Measurements from ENCODE around the gene C1orf159. TPM values are rescaled to one million over a fixed set of nuclear protein-coding genes. Genes with fewer than 3 reads are reported as not detected.

Gene C1orf159
- total RNA-seq, 1 donor from 2014 or later = 11.8 TPM

GRCh38 chr1:1132956-1133750 is 17.3 kb upstream of the C1orf159 start:
- TF ChIP-seq POLR2A (IDR thresholded peaks at IDR 0.05) (no peak), POLR2AphosphoS5 (IDR thresholded peaks at IDR 0.05; ENCODE audit: insufficient read depth in 1 of 2, low read depth in 1 of 2) (no peak), CTCF (IDR thresholded peaks at IDR 0.05) (no peak)
- Histone ChIP-seq H3K4me1 (peaks cover 16% of the 10 kb centered on the region), H3K27ac (no peak overlapping the region), H3K27me3 (no peaks in the 10 kb centered on the region), H3K36me3 (no peaks in the 10 kb centered on the region), H3K9me3 (no peaks in the 10 kb centered on the region), H3K4me3 (no peak overlapping the region)
- intact Hi-C loops (cut with DNase I) = no loop called here
- no peak for DNase-seq (ENCODE audit: extremely low spot score in 2 of 2)

GRCh38 chr1:1132042-1132950 is 16.4 kb upstream of the C1orf159 start:
- Histone ChIP-seq H3K27me3 (no peaks in the 10 kb centered on the region), H3K4me1 (peaks cover 12% of the 10 kb centered on the region), H3K9me3 (no peaks in the 10 kb centered on the region), H3K36me3 (no peaks in the 10 kb centered on the region), H3K27ac (no peak overlapping the region), H3K4me3 (no peak overlapping the region)
- intact Hi-C loops (cut with DNase I) = no loop called here
- TF ChIP-seq POLR2A (IDR thresholded peaks at IDR 0.05) (no peak), POLR2AphosphoS5 (IDR thresholded peaks at IDR 0.05; ENCODE audit: insufficient read depth in 1 of 2, low read depth in 1 of 2) (no peak), CTCF (IDR thresholded peaks at IDR 0.05) (no peak)
- DNase-seq (ENCODE audit: extremely low spot score in 2 of 2) = no peak

- Histone ChIP-seq H3K36me3 (no peaks in the 10 kb centered on the region), H3K9me3 (no peaks in the 10 kb centered on the region), H3K27ac (no peak overlapping the region), H3K4me3 (no peak overlapping the region), H3K27me3 (no peaks in the 10 kb centered on the region), H3K4me1 (peaks cover 8% of the 10 kb centered on the region)
- TF ChIP-seq POLR2A (IDR thresholded peaks at IDR 0.05) (no peak), POLR2AphosphoS5 (IDR thresholded peaks at IDR 0.05; ENCODE audit: insufficient read depth in 1 of 2, low read depth in 1 of 2) (no peak), CTCF (IDR thresholded peaks at IDR 0.05) (no peak)
- intact Hi-C loops (cut with DNase I) = no loop called here
- no peak for DNase-seq (ENCODE audit: extremely low spot score in 2 of 2)
Measured at GRCh38 chr1:1130206-1131120, 14.6 kb upstream of the C1orf159 start.

- no peak for DNase-seq (ENCODE audit: extremely low spot score in 2 of 2)
- H3K36me3 ChIP-seq = no peaks in the 10 kb centered on the region
- peaks cover 8% of the 10 kb centered on the region for H3K4me1 ChIP-seq
- H3K27ac ChIP-seq = no peak overlapping the region
- H3K4me3 ChIP-seq = no peak overlapping the region
- no peaks in the 10 kb centered on the region for H3K27me3 ChIP-seq
- TF ChIP-seq POLR2A (IDR thresholded peaks at IDR 0.05) = no peak
- no peak for TF ChIP-seq POLR2AphosphoS5 (IDR thresholded peaks at IDR 0.05; ENCODE audit: insufficient read depth in 1 of 2, low read depth in 1 of 2)
- TF ChIP-seq CTCF (IDR thresholded peaks at IDR 0.05) = no peak
- intact Hi-C loops (cut with DNase I) = loop anchor here (10.0 kb wide), 1 partner anchor 105 kb away; the partner anchor contains the start of genes B3GALT6 and SDF4
- H3K9me3 ChIP-seq = no peaks in the 10 kb centered on the region
Measured at GRCh38 chr1:1129381-1129821, 13.5 kb upstream of the C1orf159 start.
